ENCODE results near the gene BRF1.

BRF1 gene

GRCh38 chr14:105223770-105224544 is 76.8 kb downstream of the BRF1 start:
- DNase-seq, result no peak

- no peak for DNase-seq
Observed at GRCh38 chr14:105223260-105223659, 77.5 kb downstream of the BRF1 start.

- no peak for DNase-seq
Observed at GRCh38 chr14:105221598-105222178, 79.1 kb downstream of the BRF1 start.

GRCh38 chr14:105220699-105221597 is 79.9 kb downstream of the BRF1 start:
- no peak for DNase-seq

GRCh38 chr14:105219753-105220152 is 81.0 kb downstream of the BRF1 start:
- no peak for DNase-seq

GRCh38 chr14:105219043-105219612 is 81.7 kb downstream of the BRF1 start:
- DNase-seq, result no peak

GRCh38 chr14:105218611-105219010 is 82.2 kb downstream of the BRF1 start:
- DNase-seq, result no peak

GRCh38 chr14:105217774-105218173 is 83.0 kb downstream of the BRF1 start:
- no peak for DNase-seq

- DNase-seq, result no peak
Observed at GRCh38 chr14:105216490-105217247, 84.1 kb downstream of the BRF1 start.

- DNase-seq, result no peak
Observed at GRCh38 chr14:105215602-105216001, 85.2 kb downstream of the BRF1 start.

GRCh38 chr14:105214324-105214915 is 86.4 kb downstream of the BRF1 start:
- DNase-seq, result no peak

GRCh38 chr14:105213361-105213760 is 87.4 kb downstream of the BRF1 start:
- DNase-seq, result no peak

- DNase-seq, result no peak
Observed at GRCh38 chr14:105212541-105213300, 88.1 kb downstream of the BRF1 start.

- DNase-seq, result no peak
Observed at GRCh38 chr14:105211758-105212089, 89.1 kb downstream of the BRF1 start.

GRCh38 chr14:105211086-105211757 is 89.6 kb downstream of the BRF1 start:
- no peak for DNase-seq

GRCh38 chr14:105210266-105211025 is 90.4 kb downstream of the BRF1 start:
- DNase-seq, result no peak

- DNase-seq, result no peak
Observed at GRCh38 chr14:105209646-105210045, 91.2 kb downstream of the BRF1 start.

- DNase-seq, result no peak
Observed at GRCh38 chr14:105209091-105209490, 91.7 kb downstream of the BRF1 start.

- DNase-seq, result no peak
Observed at GRCh38 chr14:105208738-105209075, 92.1 kb downstream of the BRF1 start.

Measured in NCI-H187 treated with DMSO at 0.1 percent for 48 hours (cell line).